ENCODE results near the gene PDCD1. TPM values are rescaled to one million over a fixed set of nuclear protein-coding genes. Genes with fewer than 3 reads are reported as not detected.

PDCD1 gene
- total and polyA plus RNA-seq, 2 of the 8 experiments (the other 6 are each of a cell fraction or from before 2014, with no cell fraction given), result 0.48 to 1.1 TPM

GRCh38 chr2:241803387-241804325 is 55.0 kb downstream of the PDCD1 start:
- no peaks in the 10 kb centered on the region for H3K79me2 ChIP-seq (ENCODE audit: control insufficient read depth in 1 of 2, insufficient read depth in 2 of 2, low read length in 2 of 2)
- H4K91ac ChIP-seq (replicated peaks; ENCODE audit: insufficient read length, low read length), result peak overlapping the region; percentile 89
- no peak overlapping the region for H2BK5ac ChIP-seq (ENCODE audit: low read depth, low read length)
- peak overlapping the region; percentile 76; the same call in 1 of the 2 replicates for H3K18ac ChIP-seq (ENCODE audit: extremely low read depth, low read length)
- H3K23ac ChIP-seq (ENCODE audit: insufficient read length), result no peak overlapping the region
- peak overlapping the region; percentile 53 for H3K4ac ChIP-seq (replicated peaks; ENCODE audit: insufficient read length, low read depth, low read length)
- no peaks in the 10 kb centered on the region for H4K20me1 ChIP-seq (replicated peaks in 1 of 2; ENCODE audit: control insufficient read depth in 1 of 2, insufficient read depth in 2 of 2, low read length in 2 of 2)
- DNase-seq (ENCODE audit: low read depth in 1 of 2, low spot score in 2 of 2) (peak in 1 of 2 experiments; percentile 46), FAIRE-seq (no peak)
- 0 out of 2 replicates have a peak, but pooled peaks cover 2% of the 10 kb centered on the region for H3K23me2 ChIP-seq (ENCODE audit: low read depth, low read length)
- H2BK120ac ChIP-seq (replicated peaks; ENCODE audit: low read depth, low read length), result no peak overlapping the region
- no peak overlapping the region for H3K27ac ChIP-seq (ENCODE audit: low read depth, low read length)
- H3K4me3 ChIP-seq (ENCODE audit: extremely low read depth in 1 of 4, insufficient read depth in 2 of 4, low read depth in 3 of 4, low read length in 4 of 4), result peak overlapping the region in 3 of 4 experiments; percentile 9 to 47 (median 23); a peak in 5 of 8 replicates
- no peak overlapping the region for H3K9ac ChIP-seq (replicated peaks in 1 of 4; ENCODE audit: extremely low read depth in 1 of 4, low read depth in 3 of 4, low read length in 3 of 4)
- H4K8ac ChIP-seq (ENCODE audit: extremely low read depth, insufficient read depth, low read length), result peak overlapping the region; percentile 65; the same call in 1 of the 2 replicates
- 69% methylated on average over 54 of the region's 109 CpGs; no CpG with 5 or more reads in 1 of the 2 experiments for WGBS, 2 experiments (ENCODE audit: extremely low coverage in 1 of 2, insufficient coverage in 1 of 2, insufficient read length in 1 of 2, insufficient replicate concordance in 2 of 2, low coverage in 1 of 2, low lambda C conversion rate in 2 of 2, missing lambda C conversion rate in 1 of 2)
- POLR2A ChIA-PET (ENCODE audit: partially characterized antibody), result interaction anchor here (1.0 to 1.8 kb wide), 5 partner anchors 17 to 102 kb away, joined by 3 to 7 read pairs (median 3); partner anchors contain the start of genes GAL3ST2 and ING5
- H3K9me3 ChIP-seq (ENCODE audit: insufficient read depth in 2 of 2, low read depth in 1 of 2, low read length in 1 of 2), result no peaks in the 10 kb centered on the region
- no peaks in the 10 kb centered on the region for H3K36me3 ChIP-seq (ENCODE audit: control insufficient read depth in 2 of 4, insufficient read depth in 4 of 4, low read length in 3 of 4)
- H3K4me1 ChIP-seq (replicated peaks in 1 of 4; ENCODE audit: control insufficient read depth in 3 of 4, insufficient read depth in 4 of 4, low read length in 3 of 4), result peaks cover 4 to 22% (median 9%) of the 10 kb centered on the region in 4 experiments
- H3K79me1 ChIP-seq (ENCODE audit: low read depth, low read length), result no peaks in the 10 kb centered on the region
- peak overlapping the region; percentile 39 to 50 for H3K4me2 ChIP-seq (ENCODE audit: insufficient read depth in 1 of 2, low read depth in 2 of 2, low read length in 2 of 2)
- H2BK15ac ChIP-seq (ENCODE audit: low read length), result peak overlapping the region; percentile 61; the same call in 1 of the 2 replicates
- CTCF ChIA-PET (ENCODE audit: partially characterized antibody), result interaction anchor here (1.1 kb wide), 1 partner anchor 75 kb away, joined by 3 read pairs; no protein-coding TSS in a partner anchor
- peak overlapping the region; percentile 84; the same call in 1 of the 2 replicates for H2BK12ac ChIP-seq (ENCODE audit: low read depth, low read length)
- H4K5ac ChIP-seq (ENCODE audit: insufficient read length, low read depth, low read length), result no peak overlapping the region
- H3K27me3 ChIP-seq (replicated peaks in 1 of 4; ENCODE audit: control insufficient read depth in 3 of 4, extremely low read depth in 1 of 4, insufficient read depth in 3 of 4, low read length in 3 of 4), result peaks cover 0 to 23% (median 6%) of the 10 kb centered on the region in 4 experiments; a peak in 4 of 7 replicates
- TF ChIP-seq KDM5A (IDR thresholded peaks at IDR 0.05; ENCODE audit: low read length) (no peak), E2F6 (IDR thresholded peaks at IDR 0.05) (peak; percentile 79), EZH2 (IDR thresholded peaks at IDR 0.05; ENCODE audit: low read depth, low read length, severe bottlenecking) (peak; percentile 37), MAX (IDR thresholded peaks at IDR 0.05) (peak; percentile 86), TAF1 (IDR thresholded peaks at IDR 0.05; ENCODE audit: low read depth, low read length) (no peak)
- no peak overlapping the region for H2AK5ac ChIP-seq (ENCODE audit: low read depth, low read length)
- H2AFZ ChIP-seq (ENCODE audit: low read length), result no peak overlapping the region
- H3K14ac ChIP-seq (ENCODE audit: insufficient read length), result no peak overlapping the region
- no peak overlapping the region for H3K56ac ChIP-seq (replicated peaks; ENCODE audit: insufficient read length, low read depth, low read length)
- 0 out of 2 replicates have a peak overlapping the region, but pooled peaks have one; percentile 3 for H2BK20ac ChIP-seq (ENCODE audit: low read length)

Data from H1 (cell line).